ENCODE data around the gene LTBP2. TPM values are rescaled to one million over a fixed set of nuclear protein-coding genes. Genes with fewer than 3 reads are reported as not detected.

LTBP2 gene
- total RNA-seq, 1 donor from 2014 or later, result 39.5 TPM

GRCh38 chr14:74584951-74585350 is 27.1 kb downstream of the LTBP2 start:
- no peak for ATAC-seq
- no peak for TF ChIP-seq CTCF (IDR thresholded peaks at IDR 0.05)
- H3K4me3 ChIP-seq, result no peak overlapping the region
- H3K27ac ChIP-seq, result no peak overlapping the region
- H3K4me1 ChIP-seq, result peaks cover 16% of the 10 kb centered on the region
- no peaks in the 10 kb centered on the region for H3K27me3 ChIP-seq (ENCODE audit: low read depth)
- intact Hi-C loops (cut with DNase I), result no loop called here
- no peaks in the 10 kb centered on the region for H3K9me3 ChIP-seq
- H3K36me3 ChIP-seq, result no peaks in the 10 kb centered on the region
- no peak for DNase-seq

GRCh38 chr14:74583689-74584434 is 28.2 kb downstream of the LTBP2 start:
- Histone ChIP-seq H3K27me3 (ENCODE audit: low read depth) (no peaks in the 10 kb centered on the region), H3K36me3 (no peaks in the 10 kb centered on the region), H3K9me3 (no peaks in the 10 kb centered on the region), H3K27ac (peak overlapping the region; percentile 11), H3K4me1 (peaks cover 27% of the 10 kb centered on the region), H3K4me3 (no peak overlapping the region)
- no peak for ATAC-seq
- intact Hi-C loops (cut with DNase I), result no loop called here
- no peak for TF ChIP-seq CTCF (IDR thresholded peaks at IDR 0.05)
- no peak for DNase-seq

- H3K36me3 ChIP-seq, result no peaks in the 10 kb centered on the region
- no peaks in the 10 kb centered on the region for H3K27me3 ChIP-seq (ENCODE audit: low read depth)
- peaks cover 27% of the 10 kb centered on the region for H3K4me1 ChIP-seq
- DNase-seq (no peak), ATAC-seq (peak; percentile 34 to 37)
- intact Hi-C loops (cut with DNase I), result no loop called here
- H3K9me3 ChIP-seq, result no peaks in the 10 kb centered on the region
- TF ChIP-seq CTCF (IDR thresholded peaks at IDR 0.05), result no peak
- no peak overlapping the region for H3K4me3 ChIP-seq
- peak overlapping the region; percentile 31 for H3K27ac ChIP-seq
These were observed 29.0 kb downstream of the LTBP2 start for GRCh38 chr14:74582910-74583581.

- H3K27ac ChIP-seq, result no peak overlapping the region
- intact Hi-C loops (cut with DNase I), result no loop called here
- H3K4me1 ChIP-seq, result peaks cover 29% of the 10 kb centered on the region
- no peaks in the 10 kb centered on the region for H3K36me3 ChIP-seq
- ATAC-seq (no peak), DNase-seq (no peak)
- no peak overlapping the region for H3K4me3 ChIP-seq
- no peaks in the 10 kb centered on the region for H3K9me3 ChIP-seq
- H3K27me3 ChIP-seq (ENCODE audit: low read depth), result no peaks in the 10 kb centered on the region
- no peak for TF ChIP-seq CTCF (IDR thresholded peaks at IDR 0.05)
These were observed 31.8 kb downstream of the LTBP2 start for GRCh38 chr14:74580275-74580672.

- DNase-seq, result no peak
- H3K27ac ChIP-seq, result peak overlapping the region; percentile 31
- peaks cover 35% of the 10 kb centered on the region for H3K4me1 ChIP-seq
These were observed 32.4 kb downstream of the LTBP2 start for GRCh38 chr14:74579447-74580274.

More at GRCh38 chr14:74579447-74580274, 32.4 kb downstream of the LTBP2 start:
- intact Hi-C loops (cut with DNase I), result no loop called here
- Histone ChIP-seq H3K27me3 (ENCODE audit: low read depth) (no peaks in the 10 kb centered on the region), H3K36me3 (no peaks in the 10 kb centered on the region), H3K9me3 (no peaks in the 10 kb centered on the region), H3K4me3 (no peak overlapping the region)
- peak in 1 of 2 donors; percentile 23 for ATAC-seq
- TF ChIP-seq CTCF (IDR thresholded peaks at IDR 0.05), result no peak

Measured in lower lobe of right lung (tissue), 2 donors.